AML-193 (cell line): Measurements from ENCODE around the gene KCNMA1.
"Not testable (repeated sequence)": the region's sequence is repeated elsewhere in the genome, so short reads cannot be mapped to it uniquely, and the experiment has no call there.

Experiments used
- DNase-seq, 2 experiments: peaks; one replicate each; lab custom pipeline; 2025; lab: John Stamatoyannopoulos, UW

Gene KCNMA1

DNA sequence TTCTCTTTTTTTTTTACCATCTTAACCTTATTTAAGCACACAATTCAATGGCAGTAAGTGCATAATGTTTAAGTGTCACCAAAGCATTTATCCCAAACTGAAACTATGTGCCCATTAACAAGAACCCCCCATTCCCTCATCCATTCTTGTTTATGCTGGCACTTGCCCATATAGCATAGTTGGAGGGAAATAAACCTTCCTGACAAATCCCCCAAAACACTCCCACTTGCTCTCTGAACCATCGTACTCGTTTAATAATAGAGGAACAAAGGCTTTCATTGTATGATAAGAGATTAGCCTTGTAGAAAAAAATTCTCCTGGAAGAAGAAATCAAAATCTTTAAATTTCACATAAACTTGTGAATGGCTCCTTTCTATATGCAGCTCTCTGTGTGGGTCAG is 26.4 kb upstream of the KCNMA1 start:
- no peak for DNase-seq

GRCh38 chr10:77661674-77662073 is 24.1 kb upstream of the KCNMA1 start:
- DNase-seq, result no peak

- DNase-seq, result no peak
These were observed 23.5 kb upstream of the KCNMA1 start for GRCh38 chr10:77661100-77661499.

DNA sequence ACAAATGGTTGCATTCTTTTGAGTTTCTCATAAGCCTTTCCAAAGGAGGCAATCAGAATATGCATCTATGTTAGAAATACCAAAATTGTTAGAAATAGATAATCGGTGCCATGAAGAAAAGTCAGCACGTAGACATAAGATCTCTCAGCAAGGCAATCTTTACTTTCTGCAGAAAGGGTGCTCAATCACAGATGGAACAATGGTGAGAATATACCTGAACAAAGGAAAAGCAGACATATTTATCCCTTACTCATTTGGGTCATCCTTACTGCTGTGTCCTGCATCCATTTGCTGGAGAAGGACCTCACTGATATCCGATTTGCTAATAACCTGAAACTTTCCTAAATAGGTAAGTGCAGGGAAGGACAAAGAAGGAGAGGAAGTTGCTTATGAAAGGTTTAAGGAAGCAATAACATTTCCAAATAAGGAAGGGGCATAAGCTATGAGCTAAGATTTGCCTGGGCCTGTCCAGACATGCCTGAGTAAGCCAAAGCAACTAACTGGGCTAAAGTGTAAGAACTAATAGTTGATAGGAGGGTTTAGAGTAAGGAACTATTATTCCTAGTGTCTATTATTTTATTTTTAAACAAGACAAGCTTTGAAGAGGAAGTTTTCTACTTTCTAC is 21.6 kb upstream of the KCNMA1 start:
- DNase-seq, result not testable (repeated sequence)

- no peak for DNase-seq
These were observed 15.6 kb upstream of the KCNMA1 start for GRCh38 chr10:77653210-77653609.

- DNase-seq, result no peak
These were observed 12.0 kb upstream of the KCNMA1 start for GRCh38 chr10:77649333-77650331.

DNA sequence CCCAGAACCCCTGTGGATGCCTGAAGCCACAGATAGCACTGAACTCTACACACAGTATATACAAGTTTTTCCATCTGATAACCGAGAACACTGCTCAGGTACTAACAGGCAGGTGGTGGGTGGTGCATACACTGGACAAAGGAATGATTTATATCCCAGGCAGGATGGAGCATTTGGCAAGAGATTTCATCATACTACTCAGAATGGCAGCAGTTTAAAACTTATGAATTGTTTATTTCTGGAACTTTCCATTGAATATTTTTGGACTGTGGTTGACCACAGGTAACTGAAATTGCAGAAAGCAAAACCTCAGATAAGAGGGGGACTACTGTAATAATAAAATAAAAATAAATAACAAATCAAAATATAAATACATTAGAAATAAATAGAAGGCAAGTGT is 10.9 kb upstream of the KCNMA1 start:
- DNase-seq, result no peak

- no peak for DNase-seq
These were observed 10.1 kb upstream of the KCNMA1 start for GRCh38 chr10:77647543-77648293.

DNA sequence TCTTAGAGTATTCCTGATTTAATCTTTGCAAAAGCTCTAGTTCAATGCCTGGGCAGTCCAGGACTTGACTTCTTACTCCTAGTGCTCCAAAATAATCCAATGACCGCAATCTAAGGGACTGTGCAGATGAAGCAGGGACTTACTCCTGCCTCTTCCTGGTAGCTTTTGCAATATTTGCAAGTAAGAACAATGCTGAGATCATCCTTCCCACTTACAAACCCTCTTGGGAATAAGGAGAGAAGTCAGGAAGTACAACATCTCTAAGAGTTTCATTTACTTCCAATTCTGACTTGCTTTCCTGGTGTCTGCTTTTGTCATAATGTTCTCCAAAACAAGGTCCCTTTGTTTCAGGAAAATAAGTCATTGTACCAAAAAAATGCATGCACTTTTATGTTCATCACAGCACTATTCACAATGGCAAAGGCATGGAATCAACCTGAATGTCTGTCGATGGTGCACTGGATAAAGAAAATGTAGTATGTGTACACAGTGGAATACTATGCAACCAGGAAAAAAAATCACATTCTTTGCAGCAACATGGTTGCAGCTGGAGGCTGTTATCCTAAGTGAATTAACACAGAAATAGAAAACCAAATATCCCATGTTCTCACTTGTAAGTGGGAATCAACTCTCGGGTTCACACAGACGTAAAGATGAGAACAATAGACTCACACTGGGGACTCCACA is 7.1 kb upstream of the KCNMA1 start:
- no peak for DNase-seq

DNA sequence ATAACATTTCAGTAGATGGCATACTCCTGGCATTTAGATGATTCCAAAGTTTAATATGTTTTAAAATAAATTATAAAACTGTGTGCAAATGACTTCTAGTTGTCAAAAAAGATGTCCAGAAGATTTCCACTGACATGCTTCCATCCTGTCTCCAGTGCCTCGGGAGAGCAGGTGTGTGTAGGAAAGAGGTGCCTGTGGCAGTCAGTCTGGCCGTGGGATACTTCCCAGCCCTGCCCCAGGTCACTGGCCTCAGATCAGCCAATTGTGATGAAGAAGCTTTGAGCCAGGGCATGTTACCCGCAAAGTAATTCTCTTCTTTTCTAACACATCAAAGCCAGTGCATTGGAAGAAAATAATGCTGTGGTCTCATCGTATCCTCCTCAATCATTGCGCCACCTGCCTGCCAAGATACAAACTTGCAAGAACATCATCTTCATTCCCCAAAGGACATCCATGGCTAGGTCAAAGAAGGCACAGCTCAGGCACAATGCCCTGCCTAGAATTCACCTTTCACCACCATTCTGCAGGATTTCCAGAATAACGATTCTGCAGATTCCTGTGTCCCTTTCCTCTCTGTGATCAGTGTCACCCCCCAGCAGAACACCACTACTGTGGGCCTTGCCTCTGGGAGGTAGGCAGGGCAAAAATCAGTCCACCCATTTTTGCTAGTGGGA is 6.3 kb upstream of the KCNMA1 start:
- peak; percentile 32 to 37 for DNase-seq

GRCh38 chr10:77641788-77642397 is 4.3 kb upstream of the KCNMA1 start:
- peak; percentile 27 to 40 for DNase-seq

DNA sequence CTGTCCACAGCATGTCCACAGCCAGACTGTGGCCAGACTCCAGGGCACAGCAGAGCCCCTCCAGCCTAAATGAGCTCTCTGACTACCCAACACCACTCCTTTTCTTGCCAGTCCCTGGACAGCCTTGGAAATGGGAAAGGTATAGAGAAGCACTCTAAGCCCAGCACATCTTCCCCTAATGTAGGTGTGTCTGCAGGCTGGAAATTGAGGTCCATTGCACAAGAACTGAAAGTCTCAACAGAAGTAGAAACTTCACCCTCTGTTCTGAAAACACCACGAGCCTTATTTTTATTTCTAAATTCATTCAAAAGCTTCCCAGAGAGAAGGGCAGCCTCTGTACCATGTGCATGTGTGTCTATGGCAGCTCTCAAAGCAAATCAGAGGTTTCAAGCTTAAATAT is 3.7 kb upstream of the KCNMA1 start:
- DNase-seq, result no peak

DNA sequence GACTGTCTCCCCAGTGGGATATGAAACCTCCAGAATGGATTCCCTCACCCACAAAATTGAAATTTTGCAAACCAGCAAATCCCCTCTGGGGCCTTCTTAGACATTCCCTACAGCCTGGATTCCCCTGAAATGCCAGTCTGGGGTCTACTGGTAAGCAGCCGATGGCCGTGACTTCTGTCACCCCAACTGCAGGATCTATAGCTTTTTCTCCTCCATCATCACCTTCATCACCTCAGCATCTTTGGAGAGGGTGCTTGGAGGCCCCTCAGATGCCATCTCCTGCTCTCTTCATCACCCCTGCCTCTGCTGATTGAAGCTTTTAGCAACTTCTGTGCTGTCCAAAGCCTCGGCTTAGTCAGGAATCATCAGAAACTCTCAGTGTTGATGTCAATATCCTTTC is 2.6 kb upstream of the KCNMA1 start:
- DNase-seq, result no peak

DNA sequence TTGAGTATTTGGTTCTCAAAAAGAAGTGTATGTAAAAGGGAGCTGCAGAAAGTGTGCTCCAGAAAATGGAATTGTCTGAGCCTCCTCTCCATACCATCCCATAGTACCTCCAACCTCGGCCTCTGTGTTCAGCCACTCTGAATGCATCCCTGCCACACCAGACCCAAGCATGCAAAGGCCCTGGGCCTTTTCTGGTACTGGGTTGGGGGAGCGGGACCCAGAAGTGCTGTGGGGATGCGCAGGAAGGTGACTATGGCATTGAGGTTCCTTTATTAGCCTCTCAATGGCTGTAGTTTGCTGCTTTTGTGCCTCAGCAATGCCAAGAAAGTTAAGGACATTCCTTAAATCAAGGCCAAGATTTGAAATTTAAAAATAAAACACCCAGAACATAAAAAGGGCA is 2.1 kb upstream of the KCNMA1 start:
- DNase-seq, result no peak

DNA sequence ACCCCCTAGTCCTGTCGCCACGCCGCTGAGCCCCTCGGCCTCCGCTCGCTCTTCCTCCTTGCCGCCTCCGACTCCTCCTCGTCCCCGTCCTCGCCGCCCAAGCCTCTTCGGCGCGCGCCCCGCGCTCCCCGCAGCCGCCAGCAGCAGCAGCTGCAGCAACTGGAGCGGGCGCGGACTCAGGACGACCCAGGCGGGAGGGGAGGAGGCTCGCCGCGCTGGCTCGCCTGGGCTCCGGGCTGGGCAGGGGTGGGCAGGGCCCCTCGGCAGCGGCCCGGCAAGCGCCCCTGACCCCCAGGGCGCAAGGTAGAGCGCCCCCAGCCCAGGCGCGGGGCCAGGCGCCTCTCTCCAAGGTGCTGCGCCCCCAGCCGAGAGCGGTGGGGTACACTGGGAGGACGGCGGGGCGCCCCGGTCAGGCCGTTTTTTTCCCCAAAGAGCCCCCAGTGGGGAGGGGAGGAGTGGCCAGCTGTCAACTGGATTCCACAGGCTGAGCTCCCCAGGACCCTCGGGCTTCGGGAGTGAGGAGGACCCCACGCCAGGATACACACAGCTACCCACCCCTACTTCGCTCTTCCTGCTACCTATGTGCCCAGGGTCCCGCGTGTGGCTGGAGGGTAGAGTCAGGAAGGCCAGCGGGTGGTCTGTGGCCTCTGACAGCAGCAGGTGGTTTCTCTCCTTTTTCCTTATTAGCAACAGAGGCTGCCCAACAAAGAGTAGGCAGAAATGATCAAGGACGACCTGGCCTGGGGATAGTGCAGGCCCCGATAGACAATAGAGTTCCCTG is 903 bp upstream of the KCNMA1 start:
- no peak for DNase-seq

- no peak for DNase-seq
These were observed 559 bp downstream of the KCNMA1 start for GRCh38 chr10:77636967-77637531.

DNA sequence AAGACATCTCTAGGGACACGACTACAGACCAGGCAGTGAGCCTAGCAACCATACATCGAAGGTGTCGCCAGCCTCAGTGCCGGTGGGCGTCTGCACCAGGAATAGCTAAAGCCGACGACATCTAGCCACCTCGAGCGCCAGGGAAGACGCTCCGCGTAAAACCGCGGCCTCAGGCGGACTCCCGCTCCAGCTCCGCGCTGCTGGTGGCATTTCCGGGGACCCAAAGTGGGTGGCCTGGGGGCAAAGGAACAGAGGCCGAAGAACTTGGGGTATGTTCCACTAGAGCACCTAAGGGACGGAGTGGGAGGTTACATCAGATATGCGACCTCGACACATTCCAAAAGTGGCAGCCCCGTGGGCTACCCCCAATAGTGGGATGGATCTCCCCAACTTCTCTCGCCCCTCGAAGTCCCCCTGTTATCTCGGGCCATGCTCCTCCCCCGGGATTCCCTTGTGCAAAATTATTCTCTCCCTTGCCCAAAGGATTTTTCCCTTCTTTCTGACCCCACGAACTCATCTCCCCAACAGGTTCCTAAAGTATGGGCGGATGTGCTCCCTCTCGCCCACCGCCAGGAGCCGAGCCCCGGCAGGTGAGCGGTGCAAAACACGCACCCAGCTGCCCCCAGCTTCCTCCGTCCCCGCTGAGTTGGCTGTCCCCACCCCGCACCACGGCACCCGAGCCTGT is 1.2 kb downstream of the KCNMA1 start:
- no peak for DNase-seq

DNA sequence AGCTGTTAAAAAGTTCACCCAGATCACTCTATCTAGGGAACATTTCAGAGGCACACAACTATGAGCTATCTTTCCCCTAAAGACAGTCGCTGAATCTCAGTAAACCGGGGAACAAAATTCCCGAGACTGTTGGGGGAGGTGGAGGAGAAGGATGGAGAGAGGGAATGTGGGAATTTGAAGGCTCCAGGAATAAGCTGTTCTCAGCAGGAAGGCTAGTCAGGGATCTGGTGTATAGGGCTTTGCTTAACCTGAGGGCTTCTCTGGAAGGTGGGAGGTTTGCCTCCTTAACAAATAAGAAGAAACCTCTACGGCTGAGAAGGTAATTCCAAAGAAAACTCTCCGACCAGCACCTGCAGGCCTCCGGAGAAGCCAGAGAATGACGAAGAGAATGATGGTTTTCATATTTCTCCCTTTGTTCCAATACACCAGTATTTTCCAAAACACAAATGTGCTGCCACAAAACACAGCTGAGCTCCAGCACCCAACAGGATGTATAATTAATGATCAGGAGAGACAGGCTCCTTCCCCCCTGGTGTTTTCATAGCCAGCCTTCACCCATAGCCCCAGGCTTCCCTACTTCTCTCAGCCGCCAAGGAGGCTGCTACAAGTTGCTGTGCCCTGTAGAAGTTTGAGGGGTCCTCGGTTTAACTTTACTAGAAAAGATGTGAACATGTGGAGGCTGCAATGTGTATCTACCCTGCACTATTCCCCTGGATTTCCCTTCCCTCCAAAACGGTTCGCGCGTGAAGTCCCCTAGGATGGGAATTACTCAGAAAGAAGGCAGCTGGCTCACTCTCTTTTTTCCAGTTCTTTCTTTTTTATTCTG is 2.0 kb downstream of the KCNMA1 start:
- no peak for DNase-seq
